GM12891 (cell line): ENCODE data around the gene DCAF8.

ENCODE experiments used
- POLR2A ChIP-seq: IDR thresholded peaks from 2 replicates; pipeline ENCODE4 v1.6.1; 2011; ENCODE audit warnings: low read depth, low read length, control low read depth
- POLR2AphosphoS5 ChIP-seq: IDR thresholded peaks from 2 replicates; pipeline ENCODE4 v1.6.1; 2011; ENCODE audit warnings: low read depth, low read length, control low read depth

- TF ChIP-seq POLR2A (no peak), POLR2AphosphoS5 (no peak)
Measured at GRCh38 chr1:160285506-160285905, 23.2 kb upstream of the DCAF8 start.
